Ovary (tissue), 9 donors: Measurements from ENCODE around the gene IL18R1. TPM values are rescaled to one million over a fixed set of nuclear protein-coding genes. Genes with fewer than 3 reads are reported as not detected.

Source experiments
- DNase-seq, 5 donors: peaks; one replicate each; pipeline ENCODE4 v3.0.0-alpha.2; 2019 to 2020
- H3K27ac ChIP-seq, 2 donors: fragments of 200-600 bp; one replicate each; pipeline versions ENCODE4 v1.5.1 to v1.8.0; 2019 to 2022
- H3K27me3 ChIP-seq: fragments of 200-600 bp; one replicate; pipeline ENCODE4 v1.8.0; 2022
- H3K36me3 ChIP-seq: fragments of 200-600 bp; sonication (generic); one replicate; pipeline ENCODE4 v1.5.1; 2019
- H3K4me1 ChIP-seq: one replicate; pipeline ENCODE4 v1.8.1; 2013; ENCODE audit warnings: mild to moderate bottlenecking, moderate library complexity; ENCODE audit not compliant: insufficient read depth
- H3K4me3 ChIP-seq: fragments of 200-600 bp; sonication (generic); one replicate; pipeline ENCODE4 v1.5.1; 2017
- H3K9me3 ChIP-seq, 2 donors: fragments of 200-600 bp in 1 of 2; sonication (generic) in 1 of 2; one replicate each; pipeline versions ENCODE4 v1.5.1 to v1.8.1; 2013 to 2019; ENCODE audit warnings: mild to moderate bottlenecking in 1 of 2, moderate library complexity in 1 of 2
- CTCF ChIP-seq, 3 donors: fragments of 450-650 bp in 2 of 3; fragments of 200-600 bp in 1 of 3; IDR thresholded peaks; one replicate each; pipeline versions ENCODE4 v1.5.1 to v1.8.0; 2016 to 2022; ENCODE audit warnings: antibody characterized with exemption in 3 of 3, mild to moderate bottlenecking in 1 of 3
- EP300 ChIP-seq: sonication (generic); formaldehyde crosslinking; IDR thresholded peaks from one replicate; pipeline ENCODE4 v1.6.1; 2017; ENCODE audit warnings: antibody characterized with exemption
- POLR2A ChIP-seq: fragments of 450-650 bp; IDR thresholded peaks from one replicate; pipeline ENCODE4 v1.6.1; 2017; ENCODE audit warnings: antibody characterized with exemption, mild to moderate bottlenecking, moderate library complexity
- WGBS, 3 donors: extraction: QIAGEN DNeasy Blood & Tissue Kit in 1 of 3; methylation state at CpG; one replicate each; pipeline versions ENCODE4 v1.1.5 to v1.1.7; 2013 to 2017; 5-methylcytosine and 5-hydroxymethylcytosine counted together
- intact Hi-C, 4 donors: fragments of 100-400 bp; cut with DNase I; formaldehyde crosslinking; loops; one replicate each; pipeline versions ENCODE4 v1.11.0 to v1.15.1; 2022 to 2023
- polyA plus RNA-seq, 2 donors: library from polyadenylated mRNA; stranded (reverse); fragments of 200-250 nt in 1 of 2; fragments of 350-450 nt in 1 of 2; fragmentation: Illumina TruSeq in 1 of 2; extraction: RNeasy Lipid Tissue Mini Kit (QIAGEN cat#74804) in 1 of 2; gene quantifications; one replicate each; pipeline ENCODE4 v1.2.3, GENCODE V29; 2013 to 2014
- total RNA-seq, 7 donors: library from RNA; depleted of rRNA in 2 of 7; stranded (reverse); fragments of >200 nt in 2 of 7; fragmentation: NEBNext Ultra II Directional in 3 of 7; extraction: Animal tissue kit (Norgen Biotek cat#: 25700) in 3 of 7; gene quantifications; one replicate each; pipeline versions ENCODE4 v1.1.0 to v1.2.4, GENCODE V29; 2016 to 2023
- donor health status: DM: no; HTN: no; CAD: no; lungs with moderate emphysema.
- donor health status: DM: no; HTN: no; CAD: no.
- donor health status: Bipolar disorder and iron deficiency.
- donor health status: DM: yes; HTN: yes; CAD: no.
- donor health status: DM: no; HTN: no; CAD: no.
- donor health status: DM: yes; HTN: yes; CAD: no.

Gene IL18R1
- total and polyA plus RNA-seq, 9 donors: 0.83 to 3.1 (median 1.7) TPM

GRCh38 chr2:102425441-102426132, 70.0 kb downstream of the IL18R1 start:
- no peaks in the 10 kb centered on the region for H3K9me3 ChIP-seq
- no peak overlapping the region for H3K27ac ChIP-seq
- no peaks in the 10 kb centered on the region for H3K4me1 ChIP-seq
- H3K36me3 ChIP-seq: no peaks in the 10 kb centered on the region
- intact Hi-C loops: no loop called here
- no peaks in the 10 kb centered on the region for H3K27me3 ChIP-seq
- DNase-seq: no peak
- TF ChIP-seq EP300 (no peak), POLR2A (no peak), CTCF (IDR thresholded peaks at IDR 0.05) (no peak)
- WGBS, 3 donors: 56 to 67% (median 57%) methylated on average over 5 of the region's 5 CpGs
- no peak overlapping the region for H3K4me3 ChIP-seq

DNA sequence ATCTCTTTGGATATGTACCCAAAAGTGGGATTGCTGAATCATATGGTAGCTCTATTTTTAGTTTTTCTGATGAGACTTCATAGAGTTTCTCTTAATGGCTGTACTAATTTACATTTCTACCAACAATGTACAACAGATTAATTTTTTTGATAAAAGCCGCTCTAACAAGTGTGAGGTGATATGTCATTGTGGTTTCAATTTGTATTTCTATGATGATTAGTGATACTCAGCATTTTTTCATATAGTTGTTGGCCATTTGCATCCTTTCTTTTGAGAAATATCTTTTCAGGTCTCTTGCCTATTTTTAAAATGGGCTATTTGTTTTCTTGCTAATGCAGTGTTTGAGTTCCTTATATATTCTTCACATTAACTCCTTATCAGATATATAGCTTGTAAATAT, 71.7 kb downstream of the IL18R1 start:
- Histone ChIP-seq H3K27me3 (no peaks in the 10 kb centered on the region), H3K4me3 (no peak overlapping the region), H3K27ac (no peak overlapping the region), H3K36me3 (no peaks in the 10 kb centered on the region), H3K9me3 (no peaks in the 10 kb centered on the region), H3K4me1 (no peaks in the 10 kb centered on the region)
- TF ChIP-seq EP300 (no peak), CTCF (IDR thresholded peaks at IDR 0.05) (no peak), POLR2A (no peak)
- WGBS, 3 donors: 49 to 90% (median 54%) methylated on average over 1 of the region's 1 CpG
- intact Hi-C loops: no loop called here
- no peak for DNase-seq

- 57 to 65% (median 64%) methylated on average over 2 of the region's 2 CpGs for WGBS, 3 donors
- no peak for TF ChIP-seq EP300
- no peak for TF ChIP-seq POLR2A
- TF ChIP-seq CTCF (IDR thresholded peaks at IDR 0.05): no peak
- H3K36me3 ChIP-seq: no peaks in the 10 kb centered on the region
- no peak overlapping the region for H3K27ac ChIP-seq
- H3K9me3 ChIP-seq: no peaks in the 10 kb centered on the region
- no peaks in the 10 kb centered on the region for H3K27me3 ChIP-seq
- no peak overlapping the region for H3K4me3 ChIP-seq
- H3K4me1 ChIP-seq: no peaks in the 10 kb centered on the region
- intact Hi-C loops: no loop called here
- no peak for DNase-seq
These were observed 73.0 kb downstream of the IL18R1 start for GRCh38 chr2:102428573-102428972.

DNA sequence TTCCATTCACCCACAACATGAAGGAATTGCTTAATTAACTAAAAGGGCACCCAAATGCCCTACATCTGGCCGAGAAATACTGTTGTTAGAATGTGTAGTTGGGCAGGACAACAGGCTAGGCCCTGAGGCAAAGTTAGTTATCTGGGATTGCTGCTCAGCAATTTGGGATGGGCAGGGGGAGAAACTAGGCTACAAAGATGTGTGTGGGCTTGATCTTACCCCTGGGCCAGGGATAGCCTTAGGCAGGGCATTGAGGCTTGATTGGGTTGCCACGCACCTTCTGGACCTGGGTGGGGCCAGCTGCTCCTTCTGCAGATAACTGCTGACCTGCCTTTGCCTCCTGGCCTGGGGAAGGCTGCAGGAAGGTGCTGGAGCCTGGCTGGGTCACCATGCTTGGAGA, 76.8 kb downstream of the IL18R1 start:
- Histone ChIP-seq H3K9me3 (no peaks in the 10 kb centered on the region), H3K36me3 (no peaks in the 10 kb centered on the region), H3K4me1 (no peaks in the 10 kb centered on the region), H3K27me3 (no peaks in the 10 kb centered on the region), H3K4me3 (no peak overlapping the region), H3K27ac (no peak overlapping the region)
- TF ChIP-seq POLR2A (no peak), EP300 (no peak), CTCF (IDR thresholded peaks at IDR 0.05) (no peak)
- DNase-seq: no peak
- intact Hi-C loops: no loop called here
- 72 to 84% (median 75%) methylated on average over 2 of the region's 2 CpGs for WGBS, 3 donors
